GM12878 (cell line): ENCODE data around the gene METAP1.
"Not testable (repeated sequence)": the region's sequence is repeated elsewhere in the genome, so short reads cannot be mapped to it uniquely, and the experiment has no call there.

Source experiments
- BACH1 ChIP-seq: fragments of 450-650 bp; IDR thresholded peaks from 2 replicates; pipeline ENCODE4 v1.6.1; 2017; ENCODE audit warnings: mild to moderate bottlenecking, borderline replicate concordance
- EZH2 ChIP-seq: IDR thresholded peaks from 2 replicates; pipeline ENCODE4 v1.6.1; 2012; ENCODE audit warnings: low read depth, mild to moderate bottlenecking, control low read depth, inconsistent platforms, low read length, borderline replicate concordance; ENCODE audit not compliant: control insufficient read depth
- HDAC6 ChIP-seq: fragments of 200-600 bp; sonication (generic); IDR thresholded peaks from one replicate; pipeline ENCODE4 v1.8.0; 2017; ENCODE audit warnings: antibody characterized with exemption; ENCODE audit not compliant: unreplicated experiment
- ZZZ3 ChIP-seq: IDR thresholded peaks from 2 replicates; pipeline ENCODE4 v1.6.1; 2011; ENCODE audit warnings: low read depth; ENCODE audit not compliant: control insufficient read depth, insufficient read length
- TF ChIP-seq, protein P1 (sequence below), 3 experiments: IDR thresholded peaks in 2 of 3; conservative IDR thresholded peaks in 1 of 3; 2 replicates each; pipeline ENCODE4 v1.5.1; 2011; ENCODE audit warnings: low read depth in 3 of 3, low read length in 3 of 3, mild to moderate bottlenecking in 3 of 3, control low read depth in 2 of 3, moderate library complexity in 2 of 3, inconsistent platforms in 1 of 3, mixed read lengths in 1 of 3; ENCODE audit not compliant: control insufficient read depth in 2 of 3, insufficient read depth in 1 of 3; ENCODE audit errors: extremely low read depth in 1 of 3

DNA sequence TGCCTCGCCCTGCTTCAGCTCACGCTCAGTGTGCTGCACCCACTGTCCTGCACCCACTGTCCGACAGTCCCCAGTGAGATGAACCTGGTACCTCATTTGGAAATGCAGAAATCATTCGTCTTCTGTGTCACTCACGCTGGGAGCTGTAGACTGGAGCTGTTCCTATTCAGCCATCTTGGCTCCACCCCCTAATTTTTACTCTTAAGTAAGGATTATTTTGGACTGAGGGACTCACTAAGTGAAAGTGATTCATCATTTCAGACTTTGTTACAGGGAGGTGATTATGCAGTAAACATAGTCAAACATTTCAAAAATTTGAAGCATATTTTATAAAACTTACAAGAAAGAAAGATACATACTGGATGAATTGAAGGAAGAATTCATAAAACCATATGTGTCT is 104.3 kb downstream of the METAP1 start:
- TF ChIP-seq, protein P1, sequence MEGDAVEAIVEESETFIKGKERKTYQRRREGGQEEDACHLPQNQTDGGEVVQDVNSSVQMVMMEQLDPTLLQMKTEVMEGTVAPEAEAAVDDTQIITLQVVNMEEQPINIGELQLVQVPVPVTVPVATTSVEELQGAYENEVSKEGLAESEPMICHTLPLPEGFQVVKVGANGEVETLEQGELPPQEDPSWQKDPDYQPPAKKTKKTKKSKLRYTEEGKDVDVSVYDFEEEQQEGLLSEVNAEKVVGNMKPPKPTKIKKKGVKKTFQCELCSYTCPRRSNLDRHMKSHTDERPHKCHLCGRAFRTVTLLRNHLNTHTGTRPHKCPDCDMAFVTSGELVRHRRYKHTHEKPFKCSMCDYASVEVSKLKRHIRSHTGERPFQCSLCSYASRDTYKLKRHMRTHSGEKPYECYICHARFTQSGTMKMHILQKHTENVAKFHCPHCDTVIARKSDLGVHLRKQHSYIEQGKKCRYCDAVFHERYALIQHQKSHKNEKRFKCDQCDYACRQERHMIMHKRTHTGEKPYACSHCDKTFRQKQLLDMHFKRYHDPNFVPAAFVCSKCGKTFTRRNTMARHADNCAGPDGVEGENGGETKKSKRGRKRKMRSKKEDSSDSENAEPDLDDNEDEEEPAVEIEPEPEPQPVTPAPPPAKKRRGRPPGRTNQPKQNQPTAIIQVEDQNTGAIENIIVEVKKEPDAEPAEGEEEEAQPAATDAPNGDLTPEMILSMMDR (IDR thresholded peaks at IDR 0.05 in 2 of 3, conservative IDR thresholded peaks at IDR 0.05 in 1 of 3; ENCODE audit: control insufficient read depth in 2 of 3, extremely low read depth in 1 of 3, insufficient read depth in 1 of 3, low read depth in 3 of 3, low read length in 3 of 3) = not testable (repeated sequence)
- TF ChIP-seq BACH1, HDAC6, EZH2, ZZZ3: not testable (repeated sequence)
